Caco-2 (cell line): Measurements from ENCODE around the gene LDLRAD4. TPM values are rescaled to one million over a fixed set of nuclear protein-coding genes. Genes with fewer than 3 reads are reported as not detected.

Experiments used
- BruUV-seq: library from RNA; stranded (reverse); fragments of 400-500 nt; replicated peaks from 2 replicates; lab custom pipeline; 2021; lab: Mats Ljungman, UMichigan
- CTCF ChIA-PET: fragments of 300-600 bp; sonication (Branson Sonifier 250); formaldehyde crosslinking; loops from one replicate; lab custom pipeline; 2022; ENCODE audit warnings: antibody characterized with exemption; lab: Charles Lee
- POLR2A ChIA-PET: fragments of 300-600 bp; sonication (Branson Sonifier 250); formaldehyde crosslinking; loops from one replicate; lab custom pipeline; 2022; ENCODE audit warnings: antibody characterized with exemption; lab: Charles Lee
- DNase-seq, 2 experiments: peaks; one replicate each; pipeline versions ENCODE4 v3.0.0 to v3.0.0-alpha.2; 2020 to 2022
- H3K27me3 ChIP-seq: replicated peaks from 2 replicates; pipeline ENCODE4 v1.6.0; 2011; ENCODE audit warnings: low read length; ENCODE audit not compliant: control insufficient read depth, insufficient read depth
- H3K36me3 ChIP-seq: 2 replicates; pipeline ENCODE4 v1.5.1; 2011; ENCODE audit warnings: low read length; ENCODE audit not compliant: control insufficient read depth, insufficient read depth
- H3K4me1 ChIP-seq: fragments of 250-450 bp; sonication (Bioruptor Pico); 2 replicates; pipeline ENCODE4 v1.5.1; 2020; ENCODE audit warnings: mild to moderate bottlenecking
- H3K4me3 ChIP-seq: 2 replicates; pipeline ENCODE4 v1.5.1; 2011; ENCODE audit warnings: low read depth, mild to moderate bottlenecking, control low read depth, low read length
- H3K9me3 ChIP-seq: fragments of 250-450 bp; sonication (Bioruptor Pico); 2 replicates; pipeline ENCODE4 v1.5.1; 2020; ENCODE audit warnings: mild to moderate bottlenecking, moderate library complexity
- H3K27ac Mint-ChIP-seq: one replicate; pipeline ENCODE4 v1.8.0; 2022; ENCODE audit warnings: mixed read lengths; ENCODE audit not compliant: unreplicated experiment
- H3K27me3 Mint-ChIP-seq: one replicate; pipeline ENCODE4 v1.8.0; 2022; ENCODE audit warnings: mixed read lengths; ENCODE audit not compliant: insufficient read depth, unreplicated experiment
- H3K36me3 Mint-ChIP-seq: one replicate; pipeline ENCODE4 v1.8.0; 2022; ENCODE audit warnings: mild to moderate bottlenecking, mixed read lengths; ENCODE audit not compliant: insufficient read depth, unreplicated experiment
- H3K4me1 Mint-ChIP-seq: one replicate; pipeline ENCODE4 v1.8.0; 2022; ENCODE audit warnings: low read depth, mixed read lengths; ENCODE audit not compliant: unreplicated experiment
- H3K4me3 Mint-ChIP-seq: one replicate; pipeline ENCODE4 v1.8.0; 2022; ENCODE audit warnings: mild to moderate bottlenecking, moderate library complexity, mixed read lengths; ENCODE audit not compliant: unreplicated experiment
- H3K9me3 Mint-ChIP-seq: one replicate; pipeline ENCODE4 v1.8.0; 2022; ENCODE audit warnings: mixed read lengths; ENCODE audit not compliant: unreplicated experiment
- CTCF ChIP-seq, 2 experiments: fragments of 200-600 bp in 1 of 2; IDR thresholded peaks; 1 replicate in 1 of 2; 2 replicates in 1 of 2; pipeline versions ENCODE4 v1.5.1 to v1.8.0; 2011 to 2022; ENCODE audit warnings: antibody characterized with exemption in 1 of 2, control low read depth in 1 of 2, inconsistent platforms in 1 of 2, low read depth in 1 of 2, low read length in 1 of 2, mild to moderate bottlenecking in 1 of 2, moderate library complexity in 1 of 2; ENCODE audit not compliant: insufficient read depth in 1 of 2, severe bottlenecking in 1 of 2, unreplicated experiment in 1 of 2
- intact Hi-C: fragments of 100-400 bp; cut with micrococcal nuclease; formaldehyde crosslinking; loops from one replicate; pipeline ENCODE4 v1.10.0; 2022; ENCODE audit not compliant: unreplicated experiment
- total RNA-seq: library from RNA; stranded (reverse); gene quantifications from 2 replicates; pipeline ENCODE4 v1.2.3, GENCODE V29; 2022

The LDLRAD4 gene
- total RNA-seq, 1 experiment from 2014 or later: 1.2 TPM

- no peak for TF ChIP-seq CTCF (IDR thresholded peaks at IDR 0.05; ENCODE audit: insufficient read depth in 1 of 2, low read depth in 1 of 2, low read length in 1 of 2, severe bottlenecking in 1 of 2, unreplicated experiment in 1 of 2)
- H3K27ac Mint-ChIP-seq: no peak overlapping the region
- ChIA-PET CTCF (no interaction called here), POLR2A (no interaction called here)
- Histone ChIP-seq H3K27me3 (no peaks in the 10 kb centered on the region), H3K36me3 (no peaks in the 10 kb centered on the region), H3K9me3 (no peaks in the 10 kb centered on the region), H3K4me1 (no peaks in the 10 kb centered on the region), H3K4me3 (no peak overlapping the region)
- H3K36me3 Mint-ChIP-seq: no peaks in the 10 kb centered on the region
- H3K9me3 Mint-ChIP-seq: no peaks in the 10 kb centered on the region
- H3K4me3 Mint-ChIP-seq: no peak overlapping the region
- intact Hi-C loops: no loop called here
- BruUV-seq: no TSS peak
- no peaks in the 10 kb centered on the region for H3K4me1 Mint-ChIP-seq
- no peak for DNase-seq
- H3K27me3 Mint-ChIP-seq: no peaks in the 10 kb centered on the region
These were observed 188.9 kb downstream of the LDLRAD4 start for GRCh38 chr18:13407484-13407883.

- CTCF ChIA-PET: no interaction called here
These were observed 190.5 kb downstream of the LDLRAD4 start for GRCh38 chr18:13409026-13409425.

GRCh38 chr18:13409997-13410396 lies 191.4 kb downstream of the LDLRAD4 start:
- no peaks in the 10 kb centered on the region for H3K27me3 Mint-ChIP-seq
- no peak for TF ChIP-seq CTCF (IDR thresholded peaks at IDR 0.05; ENCODE audit: insufficient read depth in 1 of 2, low read depth in 1 of 2, low read length in 1 of 2, severe bottlenecking in 1 of 2, unreplicated experiment in 1 of 2)
- no peak for DNase-seq
- H3K9me3 Mint-ChIP-seq: no peaks in the 10 kb centered on the region
- no peak overlapping the region for H3K4me3 Mint-ChIP-seq
- no TSS peak for BruUV-seq
- H3K27ac Mint-ChIP-seq: no peak overlapping the region
- intact Hi-C loops: no loop called here
- Histone ChIP-seq H3K36me3 (no peaks in the 10 kb centered on the region), H3K4me3 (no peak overlapping the region), H3K9me3 (no peaks in the 10 kb centered on the region), H3K4me1 (no peaks in the 10 kb centered on the region), H3K27me3 (no peaks in the 10 kb centered on the region; the same call in 1 of the 2 replicates)
- POLR2A ChIA-PET: no interaction called here
- no peaks in the 10 kb centered on the region for H3K36me3 Mint-ChIP-seq
- CTCF ChIA-PET: no interaction called here
- no peaks in the 10 kb centered on the region for H3K4me1 Mint-ChIP-seq

More at GRCh38 chr18:13409026-13409425, 190.5 kb downstream of the LDLRAD4 start:
- no peak for TF ChIP-seq CTCF (IDR thresholded peaks at IDR 0.05; ENCODE audit: insufficient read depth in 1 of 2, low read depth in 1 of 2, low read length in 1 of 2, severe bottlenecking in 1 of 2, unreplicated experiment in 1 of 2)
- no peaks in the 10 kb centered on the region for H3K4me1 ChIP-seq
- H3K9me3 ChIP-seq: no peaks in the 10 kb centered on the region
- no peak for DNase-seq
- BruUV-seq: no TSS peak
- Mint-ChIP-seq H3K27me3 (no peaks in the 10 kb centered on the region), H3K4me3 (no peak overlapping the region), H3K27ac (no peak overlapping the region), H3K4me1 (no peaks in the 10 kb centered on the region), H3K36me3 (no peaks in the 10 kb centered on the region), H3K9me3 (no peaks in the 10 kb centered on the region)
- POLR2A ChIA-PET: no interaction called here
- no peak overlapping the region for H3K4me3 ChIP-seq
- H3K27me3 ChIP-seq: no peaks in the 10 kb centered on the region
- intact Hi-C loops: no loop called here
- no peaks in the 10 kb centered on the region for H3K36me3 ChIP-seq
